Right cardiac atrium (tissue), 5 donors: ENCODE data around the gene KLK14. TPM values are rescaled to one million over a fixed set of nuclear protein-coding genes. Genes with fewer than 3 reads are reported as not detected.

ENCODE experiments used
- ATAC-seq, 2 donors: fragments of 200-7000 bp; cut with Tn5 transposase; one replicate each; pipeline versions ENCODE4 v1.8.0 to v1.9.1; 2020; ENCODE audit warnings: moderate library complexity in 2 of 2, mild to moderate bottlenecking in 1 of 2
- DNase-seq, 3 donors: peaks; one replicate each; pipeline ENCODE4 v3.0.0-alpha.2; 2020
- H3K27ac ChIP-seq: one replicate; pipeline ENCODE4 v1.5.1; 2013; ENCODE audit warnings: mild to moderate bottlenecking, low read length, control low read depth, moderate library complexity
- H3K27me3 ChIP-seq: one replicate; pipeline ENCODE4 v1.6.1; 2013; ENCODE audit not compliant: control insufficient read depth, insufficient read depth
- H3K4me1 ChIP-seq: one replicate; pipeline ENCODE4 v1.6.1; 2013; ENCODE audit warnings: low read length; ENCODE audit not compliant: control insufficient read depth, insufficient read depth
- H3K4me3 ChIP-seq: one replicate; pipeline ENCODE4 v1.5.1; 2013; ENCODE audit warnings: low read length, control low read depth
- H3K9me3 ChIP-seq: one replicate; pipeline ENCODE4 v1.6.1; 2013; ENCODE audit warnings: low read length; ENCODE audit not compliant: control insufficient read depth
- WGBS: extraction: QIAGEN DNeasy Blood & Tissue Kit; methylation state at CpG from one replicate; pipeline ENCODE4 v1.1.7; 2013; 5-methylcytosine and 5-hydroxymethylcytosine counted together
- intact Hi-C, 4 donors: fragments of 100-400 bp; cut with DNase I; formaldehyde crosslinking; loops; one replicate each; pipeline versions ENCODE4 v1.11.0 to v1.14.0; 2022 to 2023
- polyA plus RNA-seq: library from polyadenylated mRNA; stranded (reverse); fragments of 200-250 nt; gene quantifications from one replicate; pipeline ENCODE4 v1.2.3, GENCODE V29; 2013
- total RNA-seq, 4 donors: library from RNA; stranded (reverse); fragmentation: NEBNext Ultra II Directional; extraction: Animal tissue kit (Norgen Biotek cat#: 25700); gene quantifications; one replicate each; pipeline ENCODE4 v1.2.1, GENCODE V29; 2021
- donor health status: healthy with polysubstance abuse.
- donor health status: DM: no; HTN: yes; CAD: no.
- donor health status: DM: no; HTN: no; CAD: no.
- donor health status: DM: no; HTN: yes; CAD: no; lungs with severe emphysema.
- donor health status: DM: yes; HTN: yes; CAD: no.

Gene KLK14
- total and polyA plus RNA-seq, 5 donors: 0.31 to 1.0 TPM; not detected in 3

GRCh38 chr19:51108066-51108804, 25.5 kb upstream of the KLK14 start, which contains the start of gene CTU1:
CTU1 (minus strand) TSS chr19:51108409; CDS start chr19:51104569, 3,840 bp downstream.
- Histone ChIP-seq H3K4me3 (peak within 1 kb of the TSS; percentile 87), H3K9me3 (no peaks in the 10 kb centered on the region), H3K27ac (peak within 1 kb of the TSS; percentile 71), H3K4me1 (peaks cover 3% of the 10 kb centered on the region), H3K27me3 (no peaks in the 10 kb centered on the region)
- DNase-seq: peak; percentile 99
- peak; percentile 99 for ATAC-seq
- under 1% methylated on average over 43 of the region's 43 CpGs for WGBS
- intact Hi-C loops: no loop called here

- no peak for DNase-seq
- 17% methylated on average over 18 of the region's 18 CpGs for WGBS
- Histone ChIP-seq H3K27ac (peak overlapping the region; percentile 71), H3K27me3 (no peaks in the 10 kb centered on the region), H3K9me3 (no peaks in the 10 kb centered on the region), H3K4me1 (peaks cover 3% of the 10 kb centered on the region), H3K4me3 (peak overlapping the region; percentile 87)
- peak; percentile 3 to 20 for ATAC-seq
- intact Hi-C loops: no loop called here
These were observed 24.8 kb upstream of the KLK14 start for GRCh38 chr19:51107406-51108065.

- Histone ChIP-seq H3K4me3 (no peak overlapping the region), H3K27ac (no peak overlapping the region), H3K27me3 (no peaks in the 10 kb centered on the region), H3K9me3 (no peaks in the 10 kb centered on the region), H3K4me1 (peaks cover 6% of the 10 kb centered on the region)
- intact Hi-C loops: no loop called here
- ATAC-seq (no peak), DNase-seq (no peak)
- WGBS: 71% methylated on average over 49 of the region's 49 CpGs
These were observed 21.2 kb upstream of the KLK14 start for GRCh38 chr19:51103926-51104341.

GRCh38 chr19:51102991-51103390, 20.3 kb upstream of the KLK14 start:
- Histone ChIP-seq H3K27me3 (no peaks in the 10 kb centered on the region), H3K27ac (no peak overlapping the region), H3K4me1 (peaks cover 6% of the 10 kb centered on the region), H3K9me3 (no peaks in the 10 kb centered on the region), H3K4me3 (no peak overlapping the region)
- no peak for ATAC-seq
- WGBS: 96% methylated on average over 7 of the region's 7 CpGs
- intact Hi-C loops: no loop called here
- no peak for DNase-seq

- H3K4me1 ChIP-seq: peaks cover 3% of the 10 kb centered on the region
- H3K27ac ChIP-seq: no peak overlapping the region
- ATAC-seq (peak in 1 of 2 donors; percentile 18), DNase-seq (no peak)
- 61% methylated on average over 5 of the region's 5 CpGs for WGBS
- intact Hi-C loops: no loop called here
- no peaks in the 10 kb centered on the region for H3K9me3 ChIP-seq
- H3K27me3 ChIP-seq: no peaks in the 10 kb centered on the region
- H3K4me3 ChIP-seq: no peak overlapping the region
These were observed 18.6 kb upstream of the KLK14 start for GRCh38 chr19:51101171-51101865.

GRCh38 chr19:51100601-51101000, 17.9 kb upstream of the KLK14 start:
- 51% methylated on average over 3 of the region's 3 CpGs for WGBS
- H3K4me3 ChIP-seq: no peak overlapping the region
- H3K27me3 ChIP-seq: no peaks in the 10 kb centered on the region
- no peaks in the 10 kb centered on the region for H3K9me3 ChIP-seq
- ATAC-seq (no peak), DNase-seq (no peak)
- H3K27ac ChIP-seq: no peak overlapping the region
- peaks cover 3% of the 10 kb centered on the region for H3K4me1 ChIP-seq
- intact Hi-C loops: no loop called here

GRCh38 chr19:51099047-51099382, 16.3 kb upstream of the KLK14 start:
- H3K9me3 ChIP-seq: no peaks in the 10 kb centered on the region
- intact Hi-C loops: loop anchor here (5.0 to 10.0 kb wide), 4 partner anchors 77 to 174 kb away; partner anchors contain the start of gene KLK10 (in 1 of the 4)
- peaks cover 3% of the 10 kb centered on the region for H3K4me1 ChIP-seq
- peak overlapping the region; percentile 8 for H3K4me3 ChIP-seq
- ATAC-seq (no peak), DNase-seq (no peak)
- H3K27ac ChIP-seq: no peak overlapping the region
- H3K27me3 ChIP-seq: no peaks in the 10 kb centered on the region
- 47% methylated on average over 22 of the region's 22 CpGs for WGBS

GRCh38 chr19:51098365-51099046, 15.8 kb upstream of the KLK14 start:
- WGBS: 46% methylated on average over 78 of the region's 78 CpGs
- peaks cover 3% of the 10 kb centered on the region for H3K4me1 ChIP-seq
- no peaks in the 10 kb centered on the region for H3K27me3 ChIP-seq
- no peaks in the 10 kb centered on the region for H3K9me3 ChIP-seq
- no peak overlapping the region for H3K27ac ChIP-seq
- peak; percentile 79 to 91 (median 90) for DNase-seq
- intact Hi-C loops: loop anchor here (5.0 to 10.0 kb wide), 4 partner anchors 76 to 174 kb away; partner anchors contain the start of gene KLK10 (in 1 of the 4)
- peak overlapping the region; percentile 8 for H3K4me3 ChIP-seq
- peak; percentile 78 to 79 for ATAC-seq

GRCh38 chr19:51097796-51098195, 15.1 kb upstream of the KLK14 start:
- no peak overlapping the region for H3K4me3 ChIP-seq
- no peak overlapping the region for H3K27ac ChIP-seq
- H3K4me1 ChIP-seq: peaks cover 3% of the 10 kb centered on the region
- 87% methylated on average over 20 of the region's 20 CpGs for WGBS
- no peak for ATAC-seq
- no peak for DNase-seq
- intact Hi-C loops: loop anchor here (5.0 to 10.0 kb wide), 4 partner anchors 75 to 173 kb away; partner anchors contain the start of gene KLK10 (in 1 of the 4)
- H3K9me3 ChIP-seq: no peaks in the 10 kb centered on the region
- no peaks in the 10 kb centered on the region for H3K27me3 ChIP-seq

- H3K4me1 ChIP-seq: peaks cover under 1% of the 10 kb centered on the region
- no peaks in the 10 kb centered on the region for H3K9me3 ChIP-seq
- no peak overlapping the region for H3K27ac ChIP-seq
- ATAC-seq: peak; percentile 28 to 43
- no peak overlapping the region for H3K4me3 ChIP-seq
- H3K27me3 ChIP-seq: no peaks in the 10 kb centered on the region
- WGBS: 14% methylated on average over 8 of the region's 8 CpGs
- peak; percentile 58 to 82 (median 80) for DNase-seq
- intact Hi-C loops: loop anchor here (5.0 to 10.0 kb wide), 4 partner anchors 75 to 172 kb away; partner anchors contain the start of gene KLK10 (in 1 of the 4)
These were observed 14.6 kb upstream of the KLK14 start for GRCh38 chr19:51097166-51097738.
